Retina (tissue), 1 donor: ENCODE results near the gene SMYD4.
"Not testable (repeated sequence)": the region's sequence is repeated elsewhere in the genome, so short reads cannot be mapped to it uniquely, and the experiment has no call there.

Source experiments
- DNase-seq: peaks from one replicate; pipeline ENCODE4 v3.0.0-alpha.2; 2016

SMYD4 gene

DNA sequence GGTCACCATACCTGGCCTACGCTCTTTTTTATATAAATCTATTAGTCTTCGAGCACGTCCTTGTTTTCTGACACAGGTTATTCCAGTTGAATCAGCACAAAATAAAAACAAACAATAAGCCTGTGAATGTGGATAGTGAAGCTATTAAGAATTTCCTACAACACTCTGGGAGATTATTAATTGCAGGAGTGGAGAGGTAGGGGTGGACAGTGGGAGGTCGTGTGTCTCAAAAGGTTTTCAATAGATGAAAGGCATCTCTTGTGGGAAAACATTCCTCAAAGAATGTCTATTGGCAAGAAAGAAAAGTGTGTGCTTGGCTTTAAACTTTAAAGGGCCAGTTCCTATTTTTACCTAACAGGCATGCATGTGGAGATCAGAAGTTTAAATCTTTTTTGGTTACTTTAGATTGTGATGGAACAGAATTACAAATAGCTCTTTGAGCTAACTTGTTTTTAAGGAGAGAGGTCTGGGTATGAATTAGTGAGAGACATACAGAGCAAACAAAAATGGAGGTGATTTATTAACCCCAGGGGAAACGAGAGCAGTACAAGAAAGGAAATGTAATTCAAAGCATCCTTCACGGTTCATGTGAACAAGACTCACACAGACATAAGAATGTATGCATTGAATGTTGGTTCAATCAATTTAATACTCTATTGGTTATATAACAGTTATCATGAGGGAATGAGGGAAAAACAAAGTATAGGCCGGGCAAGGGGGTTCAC, 9.0 kb downstream of the SMYD4 start:
- DNase-seq, result no peak

DNA sequence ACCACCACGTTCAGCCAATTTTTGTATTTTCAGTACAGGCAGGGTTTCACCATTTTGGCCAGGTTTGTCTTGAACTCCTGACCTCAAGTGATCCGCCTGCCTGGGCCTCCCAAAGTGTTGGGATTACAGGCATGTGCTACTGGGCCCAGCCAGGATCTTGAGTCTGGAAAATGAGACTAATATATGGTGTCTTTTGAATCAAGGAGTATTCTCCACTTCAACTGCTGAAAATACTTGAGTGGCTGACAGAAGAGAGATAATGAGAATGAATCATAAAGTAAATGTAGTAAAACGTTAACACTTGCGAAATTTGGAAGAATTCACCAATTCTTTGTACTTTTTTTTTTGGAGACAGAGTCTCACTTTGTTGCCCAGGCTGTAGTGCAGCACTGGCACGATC, 16.6 kb downstream of the SMYD4 start:
- DNase-seq, result no peak

DNA sequence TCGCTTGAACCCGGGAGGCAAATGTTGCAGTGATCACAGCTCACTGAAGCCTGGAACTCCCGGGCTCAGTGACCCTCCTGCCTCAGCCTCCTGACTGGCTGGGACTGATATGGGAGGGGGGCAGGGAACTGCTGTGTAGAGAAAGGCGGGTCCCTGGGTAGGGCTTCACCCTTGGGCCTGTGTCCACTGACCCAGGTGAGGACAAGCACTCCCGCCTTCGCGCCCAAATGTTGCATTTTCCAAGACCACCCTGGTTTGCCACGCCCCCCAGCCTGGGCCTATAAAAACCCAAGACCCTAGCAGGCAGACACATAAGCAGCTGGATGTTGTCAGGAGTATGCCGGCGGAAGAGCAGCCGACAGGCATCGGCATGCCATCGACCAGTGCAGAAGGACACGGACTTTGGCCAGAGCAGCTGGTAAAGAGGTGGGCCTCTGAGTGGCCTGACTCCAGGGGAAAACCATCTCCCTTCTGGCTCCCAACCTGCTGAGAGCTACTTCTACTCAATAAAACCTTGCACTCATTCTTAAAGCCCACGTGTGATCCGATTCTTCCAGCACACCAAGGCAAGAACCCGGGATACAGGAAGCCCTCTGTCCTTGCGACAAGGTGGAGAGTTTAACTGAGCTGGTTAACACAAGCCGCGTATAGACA, 19.1 kb downstream of the SMYD4 start:
- no peak for DNase-seq

DNA sequence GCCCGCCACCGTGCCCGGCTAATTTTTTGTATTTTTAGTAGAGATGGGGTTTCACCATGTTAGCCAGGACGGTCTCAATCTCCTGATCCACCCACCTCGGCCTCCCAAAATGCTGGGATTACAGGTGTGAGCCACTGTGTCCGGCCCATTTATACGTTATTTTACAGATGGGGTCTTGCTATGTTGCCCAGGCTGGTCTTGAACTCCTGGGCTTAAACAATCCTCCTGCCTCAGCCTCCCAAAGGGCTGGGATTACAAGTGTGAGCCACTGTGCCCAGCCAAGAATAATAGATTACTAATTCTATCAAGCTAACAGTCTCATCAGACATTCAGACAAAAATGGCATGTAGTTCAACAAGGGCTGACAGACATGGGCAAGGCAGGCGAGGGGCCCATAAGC, 19.9 kb downstream of the SMYD4 start:
- not testable (repeated sequence) for DNase-seq

DNA sequence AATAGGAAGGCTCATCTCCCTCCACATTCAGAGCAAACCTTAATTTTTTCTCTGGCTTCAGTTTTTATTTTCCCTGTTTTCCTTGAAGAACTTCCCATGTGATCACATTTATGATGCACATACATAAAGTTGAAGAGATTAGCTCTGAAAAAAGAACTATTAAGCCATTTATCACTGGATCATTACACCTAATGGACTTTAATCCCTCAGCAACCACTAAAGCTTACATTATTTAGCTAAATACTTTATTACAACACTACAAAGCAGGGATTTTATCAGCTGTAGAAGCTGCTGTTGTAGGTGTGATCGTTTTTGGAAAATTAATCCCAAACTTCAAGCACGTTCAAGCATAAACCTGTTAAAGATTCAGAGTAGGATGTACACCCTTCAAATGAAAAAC, 21.1 kb downstream of the SMYD4 start:
- DNase-seq, result no peak

DNA sequence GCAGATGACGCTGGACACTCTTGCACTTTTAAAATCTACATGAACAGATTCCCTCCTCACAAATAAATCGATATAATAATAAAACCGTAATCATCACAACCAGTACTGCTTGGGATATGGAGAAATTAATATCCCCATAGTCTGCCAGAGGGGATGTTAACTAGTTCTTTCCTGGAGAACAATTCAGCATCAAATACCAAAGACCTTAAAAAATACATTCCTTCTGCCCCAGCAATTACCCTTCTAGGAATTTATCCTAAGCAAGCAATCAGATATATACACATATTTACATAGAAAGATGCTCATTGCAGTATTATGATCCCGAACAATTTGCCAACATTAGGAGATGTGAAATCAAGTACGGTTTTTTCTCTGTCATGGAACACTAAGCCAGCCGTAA, 21.8 kb downstream of the SMYD4 start:
- DNase-seq, result no peak

DNA sequence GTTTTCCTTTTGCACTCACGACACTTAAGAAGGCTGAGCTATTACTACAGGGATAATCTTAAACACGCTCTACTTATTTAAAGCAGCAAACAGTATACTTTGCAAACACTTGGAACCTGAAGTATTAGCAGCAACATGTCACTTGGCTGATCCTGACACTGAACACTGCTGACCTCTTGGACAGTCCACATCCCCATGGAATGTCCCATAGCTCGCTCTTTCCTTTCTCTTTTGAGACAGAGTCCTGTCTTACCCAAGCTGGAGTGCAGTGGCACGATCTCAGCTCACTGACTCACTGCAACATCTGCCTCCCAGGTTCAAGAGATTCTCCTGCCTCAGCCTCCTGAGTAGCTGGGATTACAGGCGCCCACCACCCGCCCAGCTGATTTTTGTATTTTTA, 26.4 kb downstream of the SMYD4 start:
- no peak for DNase-seq

DNA sequence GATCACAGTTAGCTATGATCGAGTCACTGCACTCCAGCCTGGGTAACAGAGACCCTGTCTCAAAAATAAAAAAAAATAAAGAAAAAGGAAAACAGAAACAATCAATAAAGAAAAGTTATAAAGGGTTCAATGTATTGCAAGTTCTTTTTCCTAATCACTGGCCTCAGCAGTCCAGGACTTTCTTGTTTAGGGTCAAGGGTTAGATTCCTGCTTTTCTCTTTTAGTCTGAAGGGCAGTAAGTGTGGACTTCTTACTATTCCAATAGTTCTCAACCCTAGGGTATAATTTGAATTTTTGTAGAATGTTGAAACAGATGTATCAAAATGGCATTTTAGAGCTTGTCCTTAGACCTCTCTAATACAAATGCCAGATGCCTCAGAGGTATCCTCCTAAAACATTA, 27.3 kb downstream of the SMYD4 start:
- no peak for DNase-seq

DNA sequence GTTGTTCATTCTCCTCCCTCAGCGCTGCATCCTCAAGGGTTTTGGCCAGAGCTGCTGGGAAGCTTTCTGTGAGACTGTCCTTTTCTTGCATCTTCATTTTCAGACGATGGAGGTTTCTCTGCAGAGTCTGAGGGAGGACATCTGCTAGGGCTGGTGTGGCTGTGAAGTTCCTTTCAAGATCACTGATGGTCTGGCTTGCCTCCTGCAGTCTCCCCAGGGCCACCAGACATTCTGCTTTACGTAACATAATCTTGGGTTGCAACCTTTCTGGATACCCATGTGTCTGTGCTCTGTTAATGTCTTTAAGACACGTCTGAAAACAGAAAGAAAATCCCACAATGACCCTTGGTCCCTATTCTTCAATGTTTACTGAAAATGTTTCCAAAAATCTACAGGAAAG, 29.0 kb downstream of the SMYD4 start:
- DNase-seq, result no peak

DNA sequence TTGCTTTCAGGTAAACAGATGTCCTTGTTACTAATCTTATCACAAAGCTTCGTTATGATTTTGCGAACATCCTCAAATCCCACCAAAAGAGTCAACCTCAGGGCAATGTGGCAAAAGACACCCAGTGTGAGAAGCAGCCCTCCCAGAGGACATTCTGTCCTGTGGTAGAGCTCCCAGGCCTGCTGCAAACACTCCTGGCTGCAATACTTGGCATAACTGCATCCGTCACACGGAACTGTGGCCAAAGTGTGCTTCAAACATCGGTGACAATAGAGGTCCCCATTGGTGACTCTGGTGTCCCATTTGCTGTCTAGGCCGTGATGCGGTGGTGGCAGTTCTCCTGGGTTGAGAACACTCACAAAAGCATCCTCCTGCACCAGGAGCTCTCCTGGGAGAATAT, 29.5 kb downstream of the SMYD4 start:
- DNase-seq, result no peak

DNA sequence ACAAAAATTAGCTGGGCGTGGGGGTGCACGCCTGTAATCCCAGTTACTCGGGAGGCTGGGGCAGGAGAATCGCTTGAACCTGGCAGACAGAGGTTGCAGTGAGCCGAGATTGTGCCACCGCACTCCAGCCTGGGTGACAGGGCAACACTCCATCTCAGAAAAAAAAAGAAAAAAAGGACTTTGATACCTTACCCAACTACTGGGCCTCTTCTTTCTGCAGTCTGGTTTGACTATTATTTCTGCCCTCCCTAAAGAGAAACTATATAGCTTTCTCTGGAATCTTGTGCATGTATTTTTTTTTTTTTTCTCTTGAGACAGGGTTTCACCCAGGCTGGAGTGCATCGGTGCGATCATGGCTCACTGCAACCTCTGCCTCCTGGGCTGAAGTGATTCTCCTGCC, 31.9 kb downstream of the SMYD4 start:
- not testable (repeated sequence) for DNase-seq

DNA sequence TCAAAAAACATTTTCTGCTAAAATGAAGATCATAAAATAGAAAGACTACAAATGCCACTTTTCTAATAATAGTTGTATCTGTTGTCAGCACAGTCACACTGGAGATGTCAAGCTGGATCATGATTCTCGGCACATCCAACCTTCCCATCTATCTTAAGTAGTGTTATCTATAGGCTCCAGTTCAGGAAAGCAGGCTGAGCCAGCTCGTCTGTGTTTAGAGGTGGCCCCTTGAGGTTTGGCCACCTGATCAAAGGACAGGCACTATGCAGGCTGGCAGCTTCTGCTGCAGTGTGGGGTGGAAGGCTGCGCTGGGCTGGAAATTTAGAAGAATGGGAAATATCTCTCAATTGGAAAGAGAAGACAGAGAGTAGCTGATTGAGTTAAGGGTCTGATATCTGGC, 32.4 kb downstream of the SMYD4 start:
- DNase-seq, result peak; percentile 11

DNA sequence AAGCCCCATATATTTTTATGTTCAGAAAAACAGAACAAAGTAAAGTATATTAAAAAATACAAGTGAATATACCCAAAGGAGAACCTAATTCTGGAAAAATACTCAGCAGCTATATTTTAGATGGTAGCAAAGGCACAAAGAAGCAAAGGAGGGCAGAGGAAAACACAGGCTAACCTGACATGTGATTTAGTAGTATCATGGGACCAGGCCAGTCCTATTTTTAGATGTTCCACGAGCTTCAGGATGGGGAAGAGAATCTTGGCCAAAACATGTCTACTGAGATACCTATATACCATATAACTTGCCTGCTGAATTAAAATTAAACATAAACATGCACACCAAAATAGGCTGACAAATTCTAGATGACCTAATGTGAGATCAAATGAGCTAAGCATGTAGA, 32.9 kb downstream of the SMYD4 start:
- no peak for DNase-seq

DNA sequence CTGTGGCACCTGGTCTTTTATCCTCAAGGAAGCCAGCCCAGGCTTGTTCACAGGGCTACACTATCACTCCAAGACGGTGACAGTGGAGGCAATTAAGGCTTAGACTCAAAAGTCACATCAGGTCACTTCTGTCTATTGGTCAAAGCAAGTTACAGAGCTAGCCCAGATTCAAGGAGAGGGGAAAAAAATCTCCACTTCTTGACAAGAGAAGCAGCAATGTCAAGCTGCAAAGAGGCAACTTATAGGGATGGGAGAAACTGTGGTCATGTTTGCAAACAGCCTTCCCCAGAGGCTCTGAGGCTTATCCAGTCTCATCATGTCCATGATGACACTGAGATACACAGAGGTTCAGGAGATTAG, 36.3 kb downstream of the SMYD4 start:
- DNase-seq, result no peak

DNA sequence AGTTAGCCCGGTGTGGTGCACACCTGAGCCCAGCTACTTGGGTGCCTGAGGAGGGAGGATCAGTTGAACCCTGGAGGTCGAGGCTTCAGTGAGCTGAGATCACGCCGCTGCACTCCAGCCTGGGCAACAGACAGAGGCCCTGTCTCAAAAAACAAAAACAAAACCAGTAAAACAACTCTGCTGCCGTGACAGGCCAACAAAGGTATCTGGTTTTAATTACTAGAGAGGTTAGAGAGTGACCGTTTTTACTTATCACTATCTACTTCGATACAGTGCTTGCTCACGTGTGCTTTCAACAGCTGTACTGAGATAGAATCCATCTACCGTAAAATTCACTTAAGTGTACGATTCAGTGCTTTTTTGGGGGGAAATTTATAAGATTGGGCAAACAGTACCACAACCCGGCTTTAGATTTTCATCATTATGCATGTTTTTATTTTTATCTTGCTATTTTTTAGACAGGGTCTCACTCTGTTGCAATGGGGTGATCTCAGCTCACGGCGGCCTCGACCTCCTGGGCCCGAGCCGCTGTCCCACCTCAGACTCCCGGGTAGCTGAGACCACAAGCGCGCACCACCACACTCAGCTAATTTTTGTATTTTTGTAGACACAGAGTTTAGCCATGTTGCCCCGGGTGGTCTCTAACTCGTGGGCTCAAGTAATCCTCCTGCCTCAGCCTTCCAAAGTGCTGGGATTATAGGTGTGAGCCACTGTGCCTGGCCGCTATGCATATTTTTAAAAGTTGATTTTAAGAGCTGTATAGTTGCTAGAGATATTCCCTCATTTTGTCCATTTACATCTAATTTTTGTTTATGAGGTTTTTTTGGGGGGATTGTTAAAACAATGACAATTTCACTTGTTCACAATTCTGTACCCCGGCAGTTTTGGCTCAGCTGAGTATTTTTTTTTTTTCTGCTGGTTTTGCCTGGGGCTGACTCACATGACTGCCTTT, 36.9 kb downstream of the SMYD4 start:
- DNase-seq, result no peak

DNA sequence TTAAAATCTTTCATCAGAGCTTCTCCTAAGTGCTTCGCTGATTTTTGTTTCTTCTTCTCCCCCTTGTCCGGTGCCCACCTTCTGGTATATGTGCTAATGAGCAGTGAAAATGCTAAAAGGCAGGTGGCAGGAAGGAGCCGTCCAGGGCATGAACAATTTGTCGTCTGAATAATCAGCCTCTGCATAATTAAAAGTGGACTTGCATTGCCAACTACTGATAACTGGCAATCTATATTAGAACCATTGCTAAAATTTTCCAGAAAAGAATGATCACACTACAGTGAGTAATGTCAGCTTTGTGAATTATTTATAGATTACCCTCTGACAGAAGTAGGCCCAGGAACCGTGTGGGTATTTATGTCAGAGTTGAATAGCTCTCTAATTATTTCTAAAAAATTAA, 39.8 kb downstream of the SMYD4 start:
- no peak for DNase-seq

DNA sequence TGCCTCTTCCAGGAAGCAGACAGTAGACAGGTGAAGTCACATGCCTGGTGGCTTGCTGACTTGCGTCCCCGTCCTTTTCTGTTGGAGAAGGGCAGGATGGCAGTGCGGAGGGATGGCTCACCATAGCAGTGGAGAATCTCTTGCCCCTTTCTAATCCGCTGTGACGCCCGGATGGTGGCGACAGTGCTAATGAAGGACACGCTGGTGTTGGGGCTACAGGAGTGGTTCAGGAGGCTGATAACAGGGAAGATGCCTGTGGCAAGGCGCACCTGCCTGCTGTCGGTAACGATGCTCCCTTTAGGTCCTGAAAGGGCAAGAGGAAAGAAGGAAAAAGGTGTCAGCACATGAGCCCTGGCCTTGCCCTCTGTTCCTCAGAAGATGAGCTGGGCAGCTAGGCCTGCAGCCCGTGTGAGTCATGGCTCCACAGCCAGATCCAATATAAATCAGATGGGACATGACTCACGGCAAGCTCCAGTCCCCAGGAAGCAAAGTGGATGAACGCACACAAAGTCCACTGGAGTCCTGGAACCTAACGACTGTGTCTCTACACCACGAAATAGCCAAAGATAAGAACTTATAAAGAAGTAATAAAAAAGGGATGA, 42.3 kb downstream of the SMYD4 start:
- DNase-seq, result no peak

DNA sequence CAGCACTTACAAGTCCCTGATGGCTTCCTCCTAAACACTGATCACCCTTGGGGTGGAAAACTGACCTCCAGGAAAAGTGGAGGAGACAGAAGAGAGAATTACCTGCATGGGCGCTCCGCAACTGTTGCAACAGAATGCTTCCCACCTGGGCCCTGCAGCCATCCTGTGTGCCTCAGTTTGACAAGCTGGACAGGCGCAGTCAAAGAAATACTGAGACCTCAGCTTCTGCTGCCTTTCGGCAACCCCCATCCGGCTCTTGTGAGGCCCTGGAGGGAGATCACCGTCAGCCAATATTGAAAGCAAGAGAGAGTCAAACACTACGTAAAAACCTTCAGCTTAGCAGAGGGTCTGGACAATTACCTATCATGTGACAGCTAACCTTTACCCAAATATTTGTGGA, 43.0 kb downstream of the SMYD4 start:
- no peak for DNase-seq

DNA sequence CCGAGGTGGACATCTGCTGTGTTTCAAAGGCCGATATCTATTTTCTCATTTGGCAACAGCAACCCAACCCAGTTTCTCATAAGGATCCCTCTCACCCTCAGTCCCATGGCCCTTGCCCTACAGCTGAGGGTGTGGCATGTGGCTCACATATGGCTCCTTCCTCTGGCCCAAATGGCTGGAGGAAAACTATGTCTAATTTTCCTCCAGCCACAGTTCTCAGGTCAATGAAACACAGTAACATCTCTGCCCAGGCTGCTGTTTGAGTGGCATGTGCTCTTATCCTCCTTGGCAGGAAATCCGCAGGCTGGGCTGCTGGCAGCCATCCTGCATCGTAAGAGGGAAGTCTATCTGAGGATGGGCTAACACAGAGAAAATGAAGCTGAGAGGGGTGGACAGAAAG, 43.8 kb downstream of the SMYD4 start:
- DNase-seq, result no peak

DNA sequence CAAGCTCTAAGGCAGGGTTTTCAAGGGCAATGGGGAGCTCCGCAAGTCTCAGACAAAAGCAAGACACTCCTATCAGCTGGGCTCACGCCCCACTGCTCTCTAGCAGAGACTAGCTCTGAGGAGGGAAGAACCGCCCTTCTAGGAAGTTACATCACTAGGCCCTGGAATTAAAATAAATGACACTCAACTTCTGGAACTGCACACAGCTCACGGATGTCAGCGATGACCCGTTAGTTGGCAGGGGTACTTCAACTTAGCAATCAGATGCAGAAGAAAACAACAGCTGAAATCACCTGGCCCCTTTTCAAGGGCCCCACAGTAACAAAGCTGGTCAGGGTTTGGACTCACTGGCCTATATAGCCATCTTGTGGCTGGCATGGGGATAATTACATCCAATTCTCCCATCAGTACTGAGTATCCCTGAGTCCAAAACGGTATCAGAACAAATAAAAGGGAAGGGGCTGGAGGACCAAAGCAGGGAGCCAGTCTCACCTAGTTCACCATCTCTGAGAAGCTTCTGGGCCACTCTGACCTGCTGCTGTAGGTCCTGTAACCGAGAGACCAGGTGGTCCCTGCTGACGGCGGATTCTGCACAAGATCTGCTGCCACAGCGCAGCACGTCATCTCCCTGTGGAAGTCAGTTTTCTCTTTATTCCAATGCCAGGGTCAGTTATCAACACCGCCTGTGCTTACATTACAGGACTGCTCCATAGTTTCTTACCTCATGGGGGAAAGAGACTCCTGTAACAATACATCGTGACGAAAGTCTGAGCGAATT, 45.7 kb downstream of the SMYD4 start:
- DNase-seq, result peak; percentile 51

DNA sequence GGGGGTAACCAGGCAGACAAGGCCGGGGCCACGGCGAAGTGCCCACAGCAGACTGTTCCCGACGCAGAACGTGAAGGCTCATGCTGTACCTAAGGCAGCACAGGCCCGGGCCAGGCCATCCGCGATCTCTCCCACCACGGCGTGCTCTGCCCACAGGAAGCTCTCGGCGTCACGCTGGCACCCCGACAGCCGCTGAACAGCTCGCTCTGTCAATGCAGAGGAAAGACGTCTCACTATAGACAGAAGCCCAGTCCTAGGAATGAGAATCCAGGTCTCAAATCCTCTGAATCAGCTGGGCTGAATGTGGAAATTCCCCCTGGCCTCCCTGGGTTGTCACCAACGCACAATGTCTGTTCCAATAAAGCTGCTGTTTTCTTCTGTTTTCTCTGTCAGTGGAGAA, 46.4 kb downstream of the SMYD4 start:
- DNase-seq, result no peak

DNA sequence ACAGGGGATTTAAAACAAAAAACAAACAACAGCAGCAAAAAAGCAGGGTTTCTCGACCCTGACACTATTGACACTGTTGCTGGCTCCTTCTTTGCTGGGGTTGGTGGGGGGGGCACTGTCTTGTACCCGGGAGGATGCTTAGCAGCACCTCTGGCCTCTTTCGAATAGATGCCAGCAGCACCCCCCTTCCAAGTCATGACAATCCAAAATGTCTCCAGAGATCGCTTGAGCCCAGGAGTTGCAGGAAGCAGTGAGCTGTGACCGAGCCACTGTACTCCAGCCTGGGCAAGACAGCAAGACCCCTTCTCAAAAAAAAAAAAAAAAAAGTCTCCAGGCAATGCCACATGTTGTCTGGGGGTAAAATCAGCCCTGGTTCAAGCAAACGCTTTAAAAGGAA, 47.5 kb downstream of the SMYD4 start:
- no peak for DNase-seq
